GM12892 (cell line): ENCODE data around the gene COL4A6.

Experiments
- DNase-seq: peaks from one replicate; pipeline ENCODE4 v3.0.0; 2011; ENCODE audit not compliant: insufficient read length
- FAIRE-seq: peaks from 2 replicates; lab custom pipeline; 2011; peaks lifted over from hg19 to GRCh38; lab: Jason Lieb, UNC
- POLR2A ChIP-seq: IDR thresholded peaks from 2 replicates; pipeline ENCODE4 v1.6.1; 2011; ENCODE audit warnings: low read depth, low read length, control low read depth
- POLR2AphosphoS5 ChIP-seq: IDR thresholded peaks from 2 replicates; pipeline ENCODE4 v1.6.1; 2011; ENCODE audit warnings: low read depth, low read length, control low read depth
- TAF1 ChIP-seq: IDR thresholded peaks from 2 replicates; pipeline ENCODE4 v1.6.1; 2011; ENCODE audit warnings: low read depth, mild to moderate bottlenecking, control low read depth, low read length, borderline replicate concordance

COL4A6 gene

GRCh38 chrX:108359806-108360602 lies 78.2 kb downstream of the COL4A6 start:
- DNase-seq, result no peak

DNA sequence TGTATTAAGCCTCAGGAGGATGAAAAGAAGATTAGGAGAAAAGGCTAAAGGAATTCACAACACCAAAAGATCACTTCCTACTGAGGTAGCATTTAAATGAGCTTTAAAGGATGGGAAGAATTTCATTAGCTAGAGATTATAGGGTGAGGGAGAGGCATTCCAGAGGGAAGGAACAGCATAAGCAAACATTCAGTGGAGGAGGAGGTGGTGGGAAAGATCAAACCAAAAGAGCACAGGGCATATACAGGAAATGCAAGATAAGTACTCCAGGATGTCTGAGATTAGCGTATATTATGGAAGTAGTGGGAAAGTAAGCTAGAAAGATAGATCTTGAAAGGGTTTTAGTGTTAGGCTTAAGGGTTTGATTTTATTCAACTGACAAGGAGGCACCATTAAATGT lies 84.8 kb downstream of the COL4A6 start:
- FAIRE-seq (no peak), DNase-seq (no peak)
- TF ChIP-seq POLR2A, result no peak
- TF ChIP-seq TAF1, result no peak
- TF ChIP-seq POLR2AphosphoS5, result no peak

More at GRCh38 chrX:108359806-108360602, 78.2 kb downstream of the COL4A6 start:
- FAIRE-seq, result no peak
- no peak for TF ChIP-seq TAF1
- TF ChIP-seq POLR2A, result no peak
- TF ChIP-seq POLR2AphosphoS5, result no peak

GRCh38 chrX:108349210-108349609 lies 89.0 kb downstream of the COL4A6 start:
- no peak for TF ChIP-seq TAF1
- no peak for TF ChIP-seq POLR2AphosphoS5
- no peak for TF ChIP-seq POLR2A
- FAIRE-seq, result no peak
- DNase-seq, result no peak

DNA sequence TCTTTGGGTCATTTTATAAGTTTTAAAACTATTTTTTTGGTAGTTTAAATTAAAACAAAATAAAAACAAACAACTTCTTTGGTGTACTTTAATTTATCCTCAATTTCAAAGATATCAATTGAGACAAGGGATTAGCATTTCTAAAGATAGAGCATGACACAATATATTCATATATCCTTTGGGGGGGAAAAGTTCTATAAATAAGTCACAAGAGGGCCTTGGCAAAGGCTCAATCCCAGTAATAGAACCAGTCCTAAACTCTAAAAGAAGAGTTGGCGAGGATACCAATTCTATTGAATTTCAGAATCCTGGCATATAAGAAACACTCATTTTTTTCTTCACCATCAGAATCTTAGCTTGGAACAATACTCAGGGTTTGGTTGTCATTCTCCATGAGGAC lies 89.7 kb downstream of the COL4A6 start:
- TF ChIP-seq POLR2A (no peak), POLR2AphosphoS5 (no peak), TAF1 (no peak)
- DNase-seq (no peak), FAIRE-seq (no peak)

GRCh38 chrX:108347800-108348199 lies 90.4 kb downstream of the COL4A6 start:
- DNase-seq (no peak), FAIRE-seq (no peak)
- no peak for TF ChIP-seq POLR2AphosphoS5
- TF ChIP-seq POLR2A, result no peak
- no peak for TF ChIP-seq TAF1

DNA sequence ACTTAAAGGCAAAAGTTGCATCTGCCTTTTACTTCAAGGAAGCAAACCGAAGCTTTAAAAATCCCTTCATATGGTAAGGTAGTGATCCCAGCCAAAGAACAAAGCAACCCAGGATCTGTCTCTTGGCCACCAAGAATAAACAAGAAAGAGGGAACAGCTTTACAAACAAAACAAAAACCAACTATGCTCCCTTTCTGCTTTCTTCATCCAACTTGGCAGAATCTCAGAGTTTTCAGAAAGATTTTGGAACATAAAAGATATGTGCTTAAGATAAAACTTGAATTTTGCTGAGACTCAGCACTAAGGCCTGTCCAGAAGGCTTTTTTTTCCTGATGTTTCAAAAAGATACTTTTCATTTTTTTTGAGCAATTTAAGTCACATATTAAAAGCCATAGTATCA lies 94.0 kb downstream of the COL4A6 start:
- FAIRE-seq (no peak), DNase-seq (no peak)
- no peak for TF ChIP-seq POLR2A
- TF ChIP-seq POLR2AphosphoS5, result no peak
- TF ChIP-seq TAF1, result no peak

DNA sequence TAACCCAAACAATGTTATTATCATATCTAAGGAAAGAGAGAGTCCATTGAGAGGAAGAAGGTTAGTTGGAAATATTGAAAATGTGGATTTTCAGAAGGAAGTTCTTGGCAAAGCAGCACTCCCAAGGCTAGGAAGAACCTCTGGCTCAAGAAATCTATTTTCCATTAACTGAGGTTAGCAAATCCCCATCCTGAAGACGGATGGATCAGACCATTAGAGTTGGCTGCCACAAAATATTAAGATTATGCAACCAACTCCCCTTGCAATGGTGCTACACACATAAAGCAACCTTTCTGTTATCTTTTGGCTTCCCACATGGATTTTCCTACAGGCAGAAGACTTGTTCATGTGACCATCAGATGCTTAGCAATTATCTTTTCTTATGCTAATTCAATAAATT lies 96.3 kb downstream of the COL4A6 start:
- DNase-seq (no peak), FAIRE-seq (no peak)
- TF ChIP-seq POLR2AphosphoS5, result no peak
- no peak for TF ChIP-seq TAF1
- no peak for TF ChIP-seq POLR2A

DNA sequence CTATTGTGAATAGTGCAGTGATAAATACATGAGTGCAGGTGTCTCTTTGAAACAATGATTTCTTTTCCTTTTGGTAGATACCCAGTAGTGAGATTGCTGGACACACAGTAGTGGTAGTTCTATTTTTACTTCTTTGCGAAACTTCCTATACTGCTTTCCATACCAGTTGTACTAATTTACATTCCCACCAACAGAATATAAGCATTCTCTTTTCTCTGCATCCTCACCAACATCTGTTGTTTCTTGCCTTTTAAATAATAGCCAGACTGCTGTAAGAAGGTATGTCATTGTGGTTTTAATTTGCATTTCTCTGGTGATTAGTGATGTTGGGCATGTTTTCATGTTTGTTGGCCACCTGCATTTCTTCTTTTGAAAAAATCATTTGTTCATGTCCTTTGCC lies 105.9 kb downstream of the COL4A6 start:
- FAIRE-seq (no peak), DNase-seq (no peak)
- TF ChIP-seq TAF1 (no peak), POLR2A (no peak), POLR2AphosphoS5 (no peak)

- TF ChIP-seq POLR2AphosphoS5 (no peak), POLR2A (no peak), TAF1 (no peak)
- DNase-seq (no peak), FAIRE-seq (peak; percentile 36)
Measured at GRCh38 chrX:108331126-108331909, 106.9 kb downstream of the COL4A6 start.

DNA sequence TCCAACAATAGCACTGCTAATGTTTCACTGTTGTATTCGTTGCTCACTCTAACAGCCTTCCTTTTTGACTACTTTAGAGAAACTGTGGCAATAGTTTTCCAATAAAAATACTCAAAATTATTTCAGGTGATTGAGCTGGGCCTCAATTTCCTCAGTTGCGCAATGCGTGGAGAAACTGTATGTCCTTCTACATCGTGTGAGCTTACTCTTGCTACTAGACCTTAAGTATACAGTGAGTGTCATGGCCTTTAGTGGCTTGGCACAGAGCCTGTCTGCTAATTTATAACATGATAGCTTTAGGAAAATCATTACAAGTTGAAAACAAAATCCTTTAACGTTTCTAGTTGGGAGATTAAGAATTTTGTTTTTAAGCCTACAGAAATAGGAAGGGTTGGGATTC lies 114.5 kb downstream of the COL4A6 start:
- FAIRE-seq, result no peak
- DNase-seq, result no peak
- TF ChIP-seq TAF1, result no peak
- TF ChIP-seq POLR2A, result no peak
- TF ChIP-seq POLR2AphosphoS5, result no peak

GRCh38 chrX:108322234-108322633 lies 116.0 kb downstream of the COL4A6 start:
- FAIRE-seq, result no peak
- DNase-seq, result no peak
- TF ChIP-seq TAF1 (no peak), POLR2AphosphoS5 (no peak), POLR2A (no peak)

GRCh38 chrX:108316456-108316855 lies 121.8 kb downstream of the COL4A6 start:
- no peak for DNase-seq
- no peak for TF ChIP-seq TAF1
- TF ChIP-seq POLR2AphosphoS5, result no peak
- no peak for TF ChIP-seq POLR2A
- no peak for FAIRE-seq
